Liver (tissue), 3 donors: ENCODE results near the gene TXNL1.

Source experiments
- EGR1 ChIP-seq, 2 donors: IDR thresholded peaks; 2 replicates each; pipeline ENCODE4 v1.6.1; 2016 to 2018; ENCODE audit warnings: antibody characterized with exemption in 2 of 2, low read depth in 2 of 2
- FOXA1 ChIP-seq: IDR thresholded peaks from 2 replicates; pipeline ENCODE4 v1.6.1; 2016; ENCODE audit warnings: antibody characterized with exemption
- FOXA2 ChIP-seq: IDR thresholded peaks from 2 replicates; pipeline ENCODE4 v1.6.1; 2016; ENCODE audit warnings: antibody characterized with exemption
- JUND ChIP-seq, 2 donors: IDR thresholded peaks; 2 replicates each; pipeline ENCODE4 v1.6.1; 2016; ENCODE audit warnings: antibody characterized with exemption in 2 of 2
- TAF1 ChIP-seq: conservative IDR thresholded peaks from 2 replicates; pipeline ENCODE4 v1.6.1; 2016; ENCODE audit warnings: antibody characterized with exemption, mild to moderate bottlenecking
- ZBTB33 ChIP-seq: IDR thresholded peaks from 2 replicates; pipeline ENCODE4 v1.6.1; 2016; ENCODE audit warnings: antibody characterized with exemption
- TF ChIP-seq, protein P1 (sequence below): fragments of 150-350 bp; IDR thresholded peaks from 2 replicates; pipeline ENCODE4 v1.5.1; 2017; ENCODE audit warnings: improper control_type of control experiment, low read depth, low read length; ENCODE audit not compliant: missing input control
- donor health status: healthy.
- donor health status: healthy.

- no peak for TF ChIP-seq FOXA1
- TF ChIP-seq, protein P1, sequence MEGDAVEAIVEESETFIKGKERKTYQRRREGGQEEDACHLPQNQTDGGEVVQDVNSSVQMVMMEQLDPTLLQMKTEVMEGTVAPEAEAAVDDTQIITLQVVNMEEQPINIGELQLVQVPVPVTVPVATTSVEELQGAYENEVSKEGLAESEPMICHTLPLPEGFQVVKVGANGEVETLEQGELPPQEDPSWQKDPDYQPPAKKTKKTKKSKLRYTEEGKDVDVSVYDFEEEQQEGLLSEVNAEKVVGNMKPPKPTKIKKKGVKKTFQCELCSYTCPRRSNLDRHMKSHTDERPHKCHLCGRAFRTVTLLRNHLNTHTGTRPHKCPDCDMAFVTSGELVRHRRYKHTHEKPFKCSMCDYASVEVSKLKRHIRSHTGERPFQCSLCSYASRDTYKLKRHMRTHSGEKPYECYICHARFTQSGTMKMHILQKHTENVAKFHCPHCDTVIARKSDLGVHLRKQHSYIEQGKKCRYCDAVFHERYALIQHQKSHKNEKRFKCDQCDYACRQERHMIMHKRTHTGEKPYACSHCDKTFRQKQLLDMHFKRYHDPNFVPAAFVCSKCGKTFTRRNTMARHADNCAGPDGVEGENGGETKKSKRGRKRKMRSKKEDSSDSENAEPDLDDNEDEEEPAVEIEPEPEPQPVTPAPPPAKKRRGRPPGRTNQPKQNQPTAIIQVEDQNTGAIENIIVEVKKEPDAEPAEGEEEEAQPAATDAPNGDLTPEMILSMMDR: no peak
- no peak for TF ChIP-seq JUND (IDR thresholded peaks at IDR 0.05)
- TF ChIP-seq TAF1: no peak
- TF ChIP-seq EGR1 (IDR thresholded peaks at IDR 0.05; ENCODE audit: low read depth in 2 of 2): no peak
- TF ChIP-seq ZBTB33: no peak
- TF ChIP-seq FOXA2: no peak
These were observed 20.7 kb upstream of the TXNL1 start for GRCh38 chr18:56659111-56659510.
